Measurements from ENCODE around the gene ATP9A.

DNA sequence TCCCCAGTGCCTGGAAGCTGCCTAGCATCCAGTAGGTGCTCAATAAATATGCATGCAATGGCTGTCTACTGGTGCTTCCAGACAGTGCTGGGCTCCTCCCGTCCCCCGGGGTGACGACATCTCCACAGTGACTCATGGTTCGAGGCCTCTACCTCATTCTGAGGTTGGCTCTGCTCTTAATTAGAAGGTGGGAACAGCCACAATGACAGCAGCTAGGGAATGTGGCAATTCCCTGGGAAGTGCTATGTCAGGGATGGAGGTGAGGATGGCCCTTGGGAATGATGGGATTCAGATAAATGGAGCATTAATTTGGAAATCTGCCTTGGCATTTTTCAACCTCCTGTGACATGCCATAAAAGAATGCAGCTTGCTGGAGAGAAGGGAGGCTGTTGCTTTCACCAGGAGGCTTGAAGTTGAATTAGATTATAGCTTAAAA is 182.2 kb downstream of the ATP9A start:
- TF ChIP-seq, protein P1, sequence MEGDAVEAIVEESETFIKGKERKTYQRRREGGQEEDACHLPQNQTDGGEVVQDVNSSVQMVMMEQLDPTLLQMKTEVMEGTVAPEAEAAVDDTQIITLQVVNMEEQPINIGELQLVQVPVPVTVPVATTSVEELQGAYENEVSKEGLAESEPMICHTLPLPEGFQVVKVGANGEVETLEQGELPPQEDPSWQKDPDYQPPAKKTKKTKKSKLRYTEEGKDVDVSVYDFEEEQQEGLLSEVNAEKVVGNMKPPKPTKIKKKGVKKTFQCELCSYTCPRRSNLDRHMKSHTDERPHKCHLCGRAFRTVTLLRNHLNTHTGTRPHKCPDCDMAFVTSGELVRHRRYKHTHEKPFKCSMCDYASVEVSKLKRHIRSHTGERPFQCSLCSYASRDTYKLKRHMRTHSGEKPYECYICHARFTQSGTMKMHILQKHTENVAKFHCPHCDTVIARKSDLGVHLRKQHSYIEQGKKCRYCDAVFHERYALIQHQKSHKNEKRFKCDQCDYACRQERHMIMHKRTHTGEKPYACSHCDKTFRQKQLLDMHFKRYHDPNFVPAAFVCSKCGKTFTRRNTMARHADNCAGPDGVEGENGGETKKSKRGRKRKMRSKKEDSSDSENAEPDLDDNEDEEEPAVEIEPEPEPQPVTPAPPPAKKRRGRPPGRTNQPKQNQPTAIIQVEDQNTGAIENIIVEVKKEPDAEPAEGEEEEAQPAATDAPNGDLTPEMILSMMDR (IDR thresholded peaks at IDR 0.05), result no peak
- no peak for TF ChIP-seq EZH2 (IDR thresholded peaks at IDR 0.05)

All from neural progenitor cell (in vitro differentiated cells).